Body of pancreas (tissue), 4 donors: ENCODE data around the gene COPG2. TPM values are rescaled to one million over a fixed set of nuclear protein-coding genes. Genes with fewer than 3 reads are reported as not detected.
"Not testable (repeated sequence)": the region's sequence is repeated elsewhere in the genome, so short reads cannot be mapped to it uniquely, and the experiment has no call there.

Source experiments
- ATAC-seq: fragments of 150-250 bp; one replicate; pipeline ENCODE4 v1.9.1; 2016
- DNase-seq, 4 donors: peaks; one replicate each; pipeline ENCODE4 v3.0.0-alpha.2; 2019
- H3K27ac ChIP-seq, 4 donors: fragments of 200-600 bp; sonication (generic); 1 replicate in 3 of 4; 2 replicates in 1 of 4; pipeline versions ENCODE4 v1.5.1 to v1.6.1; 2016 to 2019; ENCODE audit warnings: mild to moderate bottlenecking in 1 of 4, mixed read lengths in 1 of 4, moderate library complexity in 1 of 4
- H3K27me3 ChIP-seq, 2 donors: fragments of 200-600 bp; sonication (generic); one replicate each; pipeline ENCODE4 v1.6.0; 2016; ENCODE audit warnings: mild to moderate bottlenecking in 1 of 2
- H3K36me3 ChIP-seq, 2 donors: fragments of 200-600 bp; sonication (generic); replicated peaks in 1 of 2; 2 replicates each; pipeline ENCODE4 v1.5.1; 2016; ENCODE audit warnings: low read depth in 2 of 2; ENCODE audit not compliant: insufficient read depth in 1 of 2
- H3K4me1 ChIP-seq: fragments of 200-600 bp; sonication (generic); one replicate; pipeline ENCODE4 v1.6.0; 2016
- H3K4me3 ChIP-seq, 2 donors: fragments of 200-600 bp; sonication (generic); 1 replicate in 1 of 2; 2 replicates in 1 of 2; pipeline ENCODE4 v1.5.1; 2016 to 2019
- H3K9me3 ChIP-seq, 3 donors: fragments of 200-600 bp; sonication (generic); 1 replicate in 2 of 3; 2 replicates in 1 of 3; pipeline ENCODE4 v1.5.1; 2016
- POLR2A ChIP-seq, 3 donors: fragments of 450-650 bp; IDR thresholded peaks; one replicate each; pipeline ENCODE4 v1.6.1; 2016; ENCODE audit warnings: antibody characterized with exemption in 3 of 3, mild to moderate bottlenecking in 2 of 3
- WGBS, 2 donors: methylation state at CpG; one replicate each; pipeline ENCODE4 v1.1.5; 2017; 5-methylcytosine and 5-hydroxymethylcytosine counted together
- intact Hi-C: fragments of 100-400 bp; cut with DNase I; formaldehyde crosslinking; loops from one replicate; pipeline ENCODE4 v1.15.1; 2023
- total RNA-seq, 2 donors: library from RNA; depleted of rRNA; stranded (reverse); fragments of >200 nt; gene quantifications; one replicate each; pipeline ENCODE4 v1.1.0, GENCODE V29; 2016
- TF ChIP-seq, protein P1 (sequence below), 7 experiments: fragments of 450-650 bp in 4 of 7; fragments of 200-600 bp in 3 of 7; sonication (generic) in 3 of 7; IDR thresholded peaks; one replicate each; pipeline ENCODE4 v1.5.1; 2016 to 2019; ENCODE audit warnings: antibody characterized with exemption in 7 of 7

The COPG2 gene
- total RNA-seq, 2 donors from 2014 or later = 12.5 to 14.5 TPM

DNA sequence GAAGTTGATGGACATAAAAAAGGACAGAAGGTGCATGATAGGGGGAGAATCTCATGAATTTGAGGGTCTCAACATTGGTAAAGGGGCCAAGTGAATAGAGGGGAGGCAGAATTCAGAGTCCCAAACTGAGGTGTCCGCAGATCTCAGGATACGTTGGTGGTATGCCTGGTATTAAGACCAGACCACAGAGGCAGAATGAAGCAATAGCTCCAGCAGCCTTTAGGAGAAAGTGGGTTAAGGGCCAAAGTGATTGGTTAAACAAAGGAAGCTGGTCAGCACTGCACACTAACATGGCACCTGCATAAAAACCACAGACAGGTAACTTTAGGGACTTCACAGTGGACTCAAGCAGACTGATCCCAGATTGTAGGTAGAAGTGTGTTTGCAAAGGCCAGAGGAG lies 139.1 kb downstream of the COPG2 start:
- Histone ChIP-seq H3K9me3 (no peaks in the 10 kb centered on the region), H3K4me3 (no peak overlapping the region), H3K36me3 (no peaks in the 10 kb centered on the region), H3K27me3 (no peaks in the 10 kb centered on the region), H3K27ac (no peak overlapping the region), H3K4me1 (no peaks in the 10 kb centered on the region)
- WGBS, 2 donors = 80 to 97% methylated on average over 2 of the region's 2 CpGs
- no peak for DNase-seq
- ATAC-seq = no peak
- no peak for TF ChIP-seq POLR2A (IDR thresholded peaks at IDR 0.05)
- TF ChIP-seq, protein P1, sequence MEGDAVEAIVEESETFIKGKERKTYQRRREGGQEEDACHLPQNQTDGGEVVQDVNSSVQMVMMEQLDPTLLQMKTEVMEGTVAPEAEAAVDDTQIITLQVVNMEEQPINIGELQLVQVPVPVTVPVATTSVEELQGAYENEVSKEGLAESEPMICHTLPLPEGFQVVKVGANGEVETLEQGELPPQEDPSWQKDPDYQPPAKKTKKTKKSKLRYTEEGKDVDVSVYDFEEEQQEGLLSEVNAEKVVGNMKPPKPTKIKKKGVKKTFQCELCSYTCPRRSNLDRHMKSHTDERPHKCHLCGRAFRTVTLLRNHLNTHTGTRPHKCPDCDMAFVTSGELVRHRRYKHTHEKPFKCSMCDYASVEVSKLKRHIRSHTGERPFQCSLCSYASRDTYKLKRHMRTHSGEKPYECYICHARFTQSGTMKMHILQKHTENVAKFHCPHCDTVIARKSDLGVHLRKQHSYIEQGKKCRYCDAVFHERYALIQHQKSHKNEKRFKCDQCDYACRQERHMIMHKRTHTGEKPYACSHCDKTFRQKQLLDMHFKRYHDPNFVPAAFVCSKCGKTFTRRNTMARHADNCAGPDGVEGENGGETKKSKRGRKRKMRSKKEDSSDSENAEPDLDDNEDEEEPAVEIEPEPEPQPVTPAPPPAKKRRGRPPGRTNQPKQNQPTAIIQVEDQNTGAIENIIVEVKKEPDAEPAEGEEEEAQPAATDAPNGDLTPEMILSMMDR (IDR thresholded peaks at IDR 0.05) = no peak
- intact Hi-C loops = no loop called here

DNA sequence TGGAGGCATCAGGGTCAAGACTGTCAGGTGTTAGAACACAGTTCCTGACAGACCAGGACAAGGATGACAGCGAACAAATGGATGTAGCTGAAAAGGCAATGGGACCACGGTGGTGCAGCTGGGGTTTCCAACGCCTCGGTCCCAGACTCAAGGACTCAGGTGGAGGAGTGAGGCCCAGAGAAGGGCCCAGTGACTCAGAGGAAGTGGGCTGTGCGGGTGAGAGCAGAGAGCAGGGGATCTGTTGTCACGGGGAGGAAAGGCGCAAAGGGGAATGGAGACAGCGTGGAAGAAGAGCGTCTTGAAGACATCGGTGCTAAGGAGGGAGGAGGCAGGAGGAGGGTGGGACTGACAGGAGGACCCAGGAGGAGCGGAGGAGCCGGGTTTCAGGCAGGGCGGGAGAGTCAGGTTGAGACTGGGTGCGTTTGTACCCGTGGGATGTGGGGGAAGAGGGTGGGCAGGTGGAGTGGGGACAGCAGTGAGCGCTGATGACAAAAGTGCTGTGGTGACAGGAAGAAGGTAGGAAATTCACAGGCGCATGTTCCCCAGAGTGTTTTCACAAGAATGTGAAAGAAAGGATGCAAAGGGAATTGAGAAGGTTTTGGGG lies 140.7 kb downstream of the COPG2 start:
- H3K9me3 ChIP-seq, H3K27ac ChIP-seq, H3K4me1 ChIP-seq, H3K36me3 ChIP-seq, H3K4me3 ChIP-seq, intact Hi-C loops, H3K27me3 ChIP-seq, DNase-seq, ATAC-seq: not testable (repeated sequence)
- 74 to 89% methylated on average over 16 to 17 of the region's 17 CpGs for WGBS, 2 donors

DNA sequence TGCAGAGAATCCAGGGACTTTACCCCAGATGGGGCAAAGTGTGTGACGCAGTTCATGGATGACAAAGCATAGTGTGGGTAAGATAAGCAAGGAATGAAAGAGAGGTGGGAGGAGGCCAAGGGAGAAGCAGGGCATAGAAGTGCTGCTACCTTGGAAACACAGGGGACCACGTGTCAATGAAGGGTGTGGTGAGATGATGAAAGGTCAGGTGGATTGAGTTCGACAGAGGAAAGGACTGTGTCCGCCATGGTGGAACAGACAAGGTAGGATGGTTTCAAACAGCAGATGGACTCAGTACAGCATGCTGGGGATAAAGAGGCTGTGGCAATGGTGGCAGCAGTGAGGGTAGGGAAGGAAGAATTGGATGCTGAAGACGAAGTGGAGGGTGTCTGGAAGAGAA lies 143.9 kb downstream of the COPG2 start:
- intact Hi-C loops = no loop called here
- WGBS, 2 donors = 88 to 96% methylated on average over 5 of the region's 5 CpGs
- Histone ChIP-seq H3K4me3 (no peak overlapping the region), H3K9me3 (no peaks in the 10 kb centered on the region), H3K36me3 (no peaks in the 10 kb centered on the region), H3K27me3 (no peaks in the 10 kb centered on the region), H3K27ac (no peak overlapping the region), H3K4me1 (no peaks in the 10 kb centered on the region)
- TF ChIP-seq, protein P1 (IDR thresholded peaks at IDR 0.05) = no peak
- TF ChIP-seq POLR2A (IDR thresholded peaks at IDR 0.05) = no peak
- DNase-seq = no peak
- ATAC-seq = no peak

DNA sequence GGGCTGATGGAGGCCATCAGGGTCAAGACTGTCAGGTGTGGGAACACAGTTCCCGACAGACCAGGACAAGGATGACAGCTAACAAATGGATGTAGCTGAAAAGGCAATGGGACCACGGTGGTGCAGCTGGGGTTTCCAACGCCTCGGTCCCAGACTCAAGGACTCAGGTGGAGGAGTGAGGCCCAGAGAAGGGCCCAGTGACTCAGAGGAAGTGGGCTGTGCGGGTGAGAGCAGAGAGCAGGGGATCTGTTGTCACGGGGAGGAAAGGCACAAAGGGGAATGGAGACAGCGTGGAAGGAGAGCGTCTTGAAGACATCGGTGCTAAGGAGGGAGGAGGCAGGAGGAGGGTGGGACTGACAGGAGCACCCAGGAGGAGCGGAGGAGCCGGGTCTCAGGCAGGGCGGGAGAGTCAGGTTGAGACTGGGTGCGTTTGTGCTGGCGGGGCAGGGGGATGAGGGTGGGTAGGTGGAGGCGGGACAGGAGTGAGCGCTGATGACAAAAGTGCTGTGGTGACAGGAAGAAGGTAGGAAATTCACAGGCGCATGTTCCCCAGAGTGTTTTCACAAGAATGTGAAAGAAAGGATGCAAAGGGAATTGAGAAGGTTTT lies 144.9 kb downstream of the COPG2 start:
- H3K36me3 ChIP-seq, intact Hi-C loops, H3K4me1 ChIP-seq, H3K4me3 ChIP-seq, ATAC-seq, H3K27me3 ChIP-seq, DNase-seq, H3K9me3 ChIP-seq, H3K27ac ChIP-seq: not testable (repeated sequence)
- 90 to 91% methylated on average over 17 of the region's 17 CpGs for WGBS, 2 donors

DNA sequence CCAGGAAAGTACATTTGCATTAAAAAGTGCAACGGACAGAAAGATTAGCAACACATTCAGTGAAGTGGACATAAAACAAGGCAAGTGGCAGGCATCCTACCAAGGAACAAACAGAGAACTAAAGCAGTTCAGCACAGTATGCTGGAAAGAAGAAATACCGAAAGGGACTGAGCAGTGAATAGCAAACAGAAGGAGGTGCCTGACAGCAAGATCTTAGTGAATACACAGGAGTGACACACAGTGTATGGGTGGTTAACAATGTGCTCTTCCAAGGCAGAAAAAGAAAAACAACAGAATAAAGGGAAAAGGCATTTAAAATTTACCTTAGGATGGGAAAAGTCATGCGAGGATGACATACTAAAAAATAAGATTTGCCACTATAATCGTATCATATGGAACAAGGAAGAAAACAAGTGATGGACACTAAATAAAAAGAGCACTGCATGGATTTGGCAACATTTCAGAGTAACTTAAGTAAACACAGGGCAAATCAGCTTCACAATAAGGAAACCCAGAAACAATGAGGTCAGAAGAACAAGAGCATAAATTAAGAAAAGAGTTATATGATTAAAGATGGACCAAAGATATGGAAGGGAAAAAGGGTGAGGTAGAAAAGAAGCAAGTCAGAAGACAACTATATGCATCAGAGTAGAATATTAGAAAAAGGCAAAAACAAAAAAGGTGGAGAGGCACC lies 147.1 kb downstream of the COPG2 start:
- no peak overlapping the region for H3K27ac ChIP-seq
- H3K36me3 ChIP-seq = no peaks in the 10 kb centered on the region
- no peaks in the 10 kb centered on the region for H3K4me1 ChIP-seq
- intact Hi-C loops = no loop called here
- no peaks in the 10 kb centered on the region for H3K9me3 ChIP-seq
- DNase-seq (no peak), ATAC-seq (no peak)
- H3K27me3 ChIP-seq = no peaks in the 10 kb centered on the region
- 82% methylated on average over 4 of the region's 4 CpGs for WGBS, 2 donors
- TF ChIP-seq POLR2A (IDR thresholded peaks at IDR 0.05) = no peak
- TF ChIP-seq, protein P1 (IDR thresholded peaks at IDR 0.05) = no peak
- H3K4me3 ChIP-seq = no peak overlapping the region
